Sigmoid colon (tissue), 7 donors: Measurements from ENCODE around the gene USP22. TPM values are rescaled to one million over a fixed set of nuclear protein-coding genes. Genes with fewer than 3 reads are reported as not detected.
A peak's percentile ranks its signal among the peaks of the same experiment; 100 is the strongest.

Experiments
- DNase-seq: peaks from one replicate; pipeline ENCODE4 v3.0.0-alpha.2; 2019
- H3K27ac ChIP-seq, 4 donors: fragments of 200-600 bp; sonication (generic); one replicate each; pipeline ENCODE4 v1.5.1; 2016 to 2019; ENCODE audit warnings: mild to moderate bottlenecking in 1 of 4
- H3K27me3 ChIP-seq, 3 donors: fragments of 200-600 bp; sonication (generic); one replicate each; pipeline ENCODE4 v1.5.1; 2019; ENCODE audit warnings: mild to moderate bottlenecking in 1 of 3
- H3K36me3 ChIP-seq, 4 donors: fragments of 200-600 bp; sonication (generic); one replicate each; pipeline ENCODE4 v1.5.1; 2016 to 2019
- H3K4me1 ChIP-seq, 4 donors: fragments of 200-600 bp; sonication (generic); one replicate each; pipeline ENCODE4 v1.5.1; 2017 to 2019
- H3K4me3 ChIP-seq, 4 donors: fragments of 200-600 bp; sonication (generic); one replicate each; pipeline ENCODE4 v1.5.1; 2017 to 2019; ENCODE audit warnings: mild to moderate bottlenecking in 2 of 4, moderate library complexity in 1 of 4
- H3K9me3 ChIP-seq, 4 donors: fragments of 200-600 bp in 3 of 4; sonication (generic) in 3 of 4; one replicate each; pipeline versions ENCODE4 v1.5.1 to v1.6.1; 2013 to 2019
- CTCF ChIP-seq, 4 experiments: fragments of 450-650 bp in 3 of 4; fragments of 200-600 bp in 1 of 4; IDR thresholded peaks; one replicate each; pipeline ENCODE4 v1.5.1; 2016 to 2019; ENCODE audit warnings: antibody characterized with exemption in 4 of 4, mild to moderate bottlenecking in 3 of 4, moderate library complexity in 2 of 4
- EP300 ChIP-seq, 4 donors: sonication (generic); formaldehyde crosslinking; IDR thresholded peaks; one replicate each; pipeline ENCODE4 v1.6.1; 2017; ENCODE audit warnings: antibody characterized with exemption in 4 of 4
- POLR2A ChIP-seq, 2 donors: fragments of 450-650 bp; IDR thresholded peaks; one replicate each; pipeline ENCODE4 v1.6.1; 2016; ENCODE audit warnings: antibody characterized with exemption in 2 of 2, mild to moderate bottlenecking in 2 of 2, moderate library complexity in 2 of 2
- POLR2AphosphoS5 ChIP-seq, 4 donors: sonication (generic); formaldehyde crosslinking; IDR thresholded peaks; one replicate each; pipeline ENCODE4 v1.6.1; 2017; ENCODE audit warnings: antibody characterized with exemption in 4 of 4
- WGBS, 2 donors: extraction: QIAGEN DNeasy Blood & Tissue Kit; methylation state at CpG; one replicate each; pipeline ENCODE4 v1.1.7; 2013; 5-methylcytosine and 5-hydroxymethylcytosine counted together
- intact Hi-C: fragments of 100-400 bp; cut with DNase I; formaldehyde crosslinking; loops from one replicate; pipeline ENCODE4 v1.15.1; 2023
- polyA plus RNA-seq, 3 donors: library from polyadenylated mRNA; stranded (reverse); fragments of 200-250 nt; gene quantifications; one replicate each; pipeline ENCODE4 v1.2.3, GENCODE V29; 2013
- total RNA-seq, 4 donors: library from RNA; depleted of rRNA; stranded (reverse); fragments of >200 nt; gene quantifications; one replicate each; pipeline ENCODE4 v1.1.0, GENCODE V29; 2016
- donor health status: healthy with polysubstance abuse.
- donor health status: Bipolar disorder and iron deficiency.
- donor health status: healthy.

Gene USP22
- total and polyA plus RNA-seq, 7 donors = 25.2 to 84.2 (median 71.2) TPM

GRCh38 chr17:21049457-21049856 lies 6.6 kb upstream of the USP22 start:
- no peak for DNase-seq
- TF ChIP-seq EP300 (IDR thresholded peaks at IDR 0.05) = no peak
- TF ChIP-seq POLR2A (IDR thresholded peaks at IDR 0.05) = no peak
- no peak for TF ChIP-seq POLR2AphosphoS5 (IDR thresholded peaks at IDR 0.05)

GRCh38 chr17:21046216-21046615 lies 3.4 kb upstream of the USP22 start:
- no peaks in the 10 kb centered on the region for H3K36me3 ChIP-seq
- TF ChIP-seq EP300 (IDR thresholded peaks at IDR 0.05) = no peak

More at GRCh38 chr17:21049457-21049856, 6.6 kb upstream of the USP22 start:
- Histone ChIP-seq H3K4me1 (no peaks in the 10 kb centered on the region), H3K27me3 (no peaks in the 10 kb centered on the region), H3K27ac (no peak overlapping the region), H3K4me3 (no peak overlapping the region), H3K9me3 (no peaks in the 10 kb centered on the region), H3K36me3 (no peaks in the 10 kb centered on the region)
- intact Hi-C loops = loop anchor here (10.0 kb wide), 1 partner anchor 165 kb away; the partner anchor contains the start of gene TMEM11
- WGBS, 2 donors = 94 to 96% methylated on average over 1 of the region's 1 CpG

GRCh38 chr17:21044971-21045370 lies 2.2 kb upstream of the USP22 start:
- H3K27me3 ChIP-seq = no peaks in the 10 kb centered on the region
- H3K9me3 ChIP-seq = no peaks in the 10 kb centered on the region
- no peak for TF ChIP-seq POLR2A (IDR thresholded peaks at IDR 0.05)
- TF ChIP-seq EP300 (IDR thresholded peaks at IDR 0.05) = no peak
- TF ChIP-seq POLR2AphosphoS5 (IDR thresholded peaks at IDR 0.05) = no peak
- TF ChIP-seq CTCF (IDR thresholded peaks at IDR 0.05) = no peak
- no peak overlapping the region for H3K4me3 ChIP-seq
- intact Hi-C loops = loop anchor here (2.0 to 10.0 kb wide), 3 partner anchors 32 to 170 kb away; partner anchors contain the start of genes DHRS7B and TMEM11
- WGBS, 2 donors = 96% methylated on average over 10 of the region's 10 CpGs
- H3K4me1 ChIP-seq = peaks cover 0 to 24% (median 23%) of the 10 kb centered on the region in 4 donors
- H3K36me3 ChIP-seq = no peaks in the 10 kb centered on the region
- H3K27ac ChIP-seq = no peak overlapping the region
- no peak for DNase-seq

More at GRCh38 chr17:21046216-21046615, 3.4 kb upstream of the USP22 start:
- DNase-seq = no peak
- no peaks in the 10 kb centered on the region for H3K27me3 ChIP-seq
- no peak overlapping the region for H3K4me3 ChIP-seq
- 90 to 95% methylated on average over 3 of the region's 3 CpGs for WGBS, 2 donors
- intact Hi-C loops = loop anchor here (10.0 kb wide), 1 partner anchor 169 kb away; the partner anchor contains the start of gene TMEM11
- H3K9me3 ChIP-seq = no peaks in the 10 kb centered on the region
- no peak overlapping the region for H3K27ac ChIP-seq
- H3K4me1 ChIP-seq = peaks cover 0 to 11% (median 11%) of the 10 kb centered on the region in 4 donors

GRCh38 chr17:21043296-21044232 lies 753 bp upstream of the USP22 start:
- Histone ChIP-seq H3K36me3 (no peaks in the 10 kb centered on the region), H3K27ac (peak overlapping the region; percentile 95 to 99 (median 96)), H3K9me3 (no peaks in the 10 kb centered on the region), H3K4me1 (peaks cover 0 to 38% (median 36%) of the 10 kb centered on the region in 4 donors), H3K27me3 (no peaks in the 10 kb centered on the region), H3K4me3 (peak overlapping the region; percentile 61 to 97 (median 76))
- peak; percentile 99 for DNase-seq
- TF ChIP-seq EP300 (IDR thresholded peaks at IDR 0.05) = peak in 2 of 4 donors; percentile 45 to 54
- peak in 1 of 2 donors; percentile 63 for TF ChIP-seq POLR2A (IDR thresholded peaks at IDR 0.05)
- peak; percentile 51 to 83 (median 79) for TF ChIP-seq POLR2AphosphoS5 (IDR thresholded peaks at IDR 0.05)
- peak; percentile 88 to 91 (median 90) for TF ChIP-seq CTCF (IDR thresholded peaks at IDR 0.05)
- 3 to 4% methylated on average over 50 of the region's 50 CpGs for WGBS, 2 donors
- intact Hi-C loops = loop anchor here (2.0 to 10.0 kb wide), 4 partner anchors 33 to 241 kb away; partner anchors contain the start of genes DHRS7B, MAP2K3 and TMEM11

- no peak for TF ChIP-seq POLR2A (IDR thresholded peaks at IDR 0.05)
- peak; percentile 51 to 90 (median 66) for TF ChIP-seq POLR2AphosphoS5 (IDR thresholded peaks at IDR 0.05)
- TF ChIP-seq EP300 (IDR thresholded peaks at IDR 0.05) = peak in 2 of 4 donors; percentile 11 to 16
- TF ChIP-seq CTCF (IDR thresholded peaks at IDR 0.05) = no peak
- WGBS, 2 donors = 1% methylated on average over 47 of the region's 47 CpGs
- Histone ChIP-seq H3K4me3 (peak overlapping the region; percentile 85 to 97 (median 94)), H3K9me3 (no peaks in the 10 kb centered on the region), H3K4me1 (peaks cover 0 to 55% (median 53%) of the 10 kb centered on the region in 4 donors), H3K27ac (peak overlapping the region; percentile 99 to 100 (median 100)), H3K36me3 (no peaks in the 10 kb centered on the region), H3K27me3 (no peaks in the 10 kb centered on the region)
- DNase-seq = peak; percentile 95
- intact Hi-C loops = loop anchor here (2.0 to 10.0 kb wide), 4 partner anchors 17 to 243 kb away; partner anchors contain the start of genes DHRS7B, MAP2K3 and TMEM11
Observed at GRCh38 chr17:21041741-21042457, 912 bp downstream of the USP22 start.
